Measurements from ENCODE around the gene ASXL2.
"Not testable (repeated sequence)": the region's sequence is repeated elsewhere in the genome, so short reads cannot be mapped to it uniquely, and the experiment has no call there.

GRCh38 chr2:25917411-25917810 lies 39.1 kb upstream of the ASXL2 start:
- TF ChIP-seq, protein P1, sequence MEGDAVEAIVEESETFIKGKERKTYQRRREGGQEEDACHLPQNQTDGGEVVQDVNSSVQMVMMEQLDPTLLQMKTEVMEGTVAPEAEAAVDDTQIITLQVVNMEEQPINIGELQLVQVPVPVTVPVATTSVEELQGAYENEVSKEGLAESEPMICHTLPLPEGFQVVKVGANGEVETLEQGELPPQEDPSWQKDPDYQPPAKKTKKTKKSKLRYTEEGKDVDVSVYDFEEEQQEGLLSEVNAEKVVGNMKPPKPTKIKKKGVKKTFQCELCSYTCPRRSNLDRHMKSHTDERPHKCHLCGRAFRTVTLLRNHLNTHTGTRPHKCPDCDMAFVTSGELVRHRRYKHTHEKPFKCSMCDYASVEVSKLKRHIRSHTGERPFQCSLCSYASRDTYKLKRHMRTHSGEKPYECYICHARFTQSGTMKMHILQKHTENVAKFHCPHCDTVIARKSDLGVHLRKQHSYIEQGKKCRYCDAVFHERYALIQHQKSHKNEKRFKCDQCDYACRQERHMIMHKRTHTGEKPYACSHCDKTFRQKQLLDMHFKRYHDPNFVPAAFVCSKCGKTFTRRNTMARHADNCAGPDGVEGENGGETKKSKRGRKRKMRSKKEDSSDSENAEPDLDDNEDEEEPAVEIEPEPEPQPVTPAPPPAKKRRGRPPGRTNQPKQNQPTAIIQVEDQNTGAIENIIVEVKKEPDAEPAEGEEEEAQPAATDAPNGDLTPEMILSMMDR (IDR thresholded peaks at IDR 0.05), result not testable (repeated sequence)
- not testable (repeated sequence) for TF ChIP-seq POLR2A (IDR thresholded peaks at IDR 0.05)
